GM18517 (cell line): ENCODE measurements around the gene ATOH8.
"Not testable (repeated sequence)": the region's sequence is repeated elsewhere in the genome, so short reads cannot be mapped to it uniquely, and the experiment has no call there.

ENCODE experiments used
- ATAC-seq: cut with Tn5 transposase; IDR thresholded peaks from one replicate; pipeline ENCODE4 v1.9.1; 2021; ENCODE audit warnings: mild to moderate bottlenecking, moderate library complexity; ENCODE audit not compliant: unreplicated experiment

ATOH8 gene

GRCh38 chr2:85753525-85754312 is at the start of gene ATOH8:
ATOH8 (plus strand) TSS chr2:85753991; CDS start chr2:85754190, 199 bp downstream.
- no peak for ATAC-seq

- no peak for ATAC-seq
Observed at GRCh38 chr2:85704038-85704437, 49.8 kb upstream of the ATOH8 start.

GRCh38 chr2:85704800-85705679 is 48.8 kb upstream of the ATOH8 start:
- ATAC-seq = peak; percentile 48

GRCh38 chr2:85705680-85706039 is 48.1 kb upstream of the ATOH8 start:
- ATAC-seq = no peak

GRCh38 chr2:85706063-85706462 is 47.7 kb upstream of the ATOH8 start:
- no peak for ATAC-seq

- no peak for ATAC-seq
Observed at GRCh38 chr2:85706599-85707296, 47.0 kb upstream of the ATOH8 start.

GRCh38 chr2:85707304-85707703 is 46.5 kb upstream of the ATOH8 start:
- ATAC-seq = peak; percentile 67

GRCh38 chr2:85708641-85709040 is 45.1 kb upstream of the ATOH8 start:
- no peak for ATAC-seq

GRCh38 chr2:85709401-85709811 is 44.4 kb upstream of the ATOH8 start:
- ATAC-seq = no peak

- no peak for ATAC-seq
Observed at GRCh38 chr2:85710687-85711577, 42.9 kb upstream of the ATOH8 start.

GRCh38 chr2:85711578-85712060 is 42.2 kb upstream of the ATOH8 start:
- ATAC-seq = no peak

GRCh38 chr2:85712336-85712735 is 41.5 kb upstream of the ATOH8 start:
- no peak for ATAC-seq

- no peak for ATAC-seq
Observed at GRCh38 chr2:85712849-85713612, 40.8 kb upstream of the ATOH8 start.

GRCh38 chr2:85713836-85714235 is 40.0 kb upstream of the ATOH8 start:
- ATAC-seq = no peak

GRCh38 chr2:85714421-85714820 is 39.4 kb upstream of the ATOH8 start:
- not testable (repeated sequence) for ATAC-seq

GRCh38 chr2:85714841-85715240 is 39.0 kb upstream of the ATOH8 start:
- ATAC-seq = no peak

GRCh38 chr2:85716346-85716914 is 37.4 kb upstream of the ATOH8 start:
- ATAC-seq = no peak

GRCh38 chr2:85717308-85718008 is 36.3 kb upstream of the ATOH8 start:
- no peak for ATAC-seq

- ATAC-seq = no peak
Observed at GRCh38 chr2:85718009-85718391, 35.8 kb upstream of the ATOH8 start.
